G401.6 (cell line): ENCODE measurements around the gene LYPLA2.
"Not testable (repeated sequence)": the region's sequence is repeated elsewhere in the genome, so short reads cannot be mapped to it uniquely, and the experiment has no call there.

Source experiments
- FAIRE-seq: peaks from 2 replicates; lab custom pipeline; 2012; peaks lifted over from hg19 to GRCh38; lab: Jason Lieb, UNC

The LYPLA2 gene

GRCh38 chr1:23779826-23780371 is 11.0 kb upstream of the LYPLA2 start:
- FAIRE-seq, result no peak

- FAIRE-seq, result not testable (repeated sequence)
Measured at GRCh38 chr1:23783141-23783540, 7.8 kb upstream of the LYPLA2 start.

GRCh38 chr1:23784846-23785245 is 6.1 kb upstream of the LYPLA2 start:
- FAIRE-seq, result no peak

- FAIRE-seq, result no peak
Measured at GRCh38 chr1:23787701-23788100, 3.2 kb upstream of the LYPLA2 start.

GRCh38 chr1:23788695-23789094 is 2.2 kb upstream of the LYPLA2 start:
- no peak for FAIRE-seq

GRCh38 chr1:23791516-23792047 is 637 bp downstream of the LYPLA2 start:
- FAIRE-seq, result no peak

GRCh38 chr1:23792151-23792945 is 1.4 kb downstream of the LYPLA2 start:
- FAIRE-seq, result no peak

- FAIRE-seq, result peak; percentile 94
Measured at GRCh38 chr1:23793018-23793781, 2.3 kb downstream of the LYPLA2 start.

- FAIRE-seq, result no peak
Measured at GRCh38 chr1:23793861-23794731, 3.2 kb downstream of the LYPLA2 start.

- not testable (repeated sequence) for FAIRE-seq
Measured at GRCh38 chr1:23794732-23795182, 3.8 kb downstream of the LYPLA2 start.

GRCh38 chr1:23795676-23796465 is 4.9 kb downstream of the LYPLA2 start:
- no peak for FAIRE-seq

- FAIRE-seq, result no peak
Measured at GRCh38 chr1:23796466-23797271, 5.7 kb downstream of the LYPLA2 start.

- no peak for FAIRE-seq
Measured at GRCh38 chr1:23797478-23798448, 6.8 kb downstream of the LYPLA2 start.

GRCh38 chr1:23798662-23799142 is 7.8 kb downstream of the LYPLA2 start:
- no peak for FAIRE-seq

- no peak for FAIRE-seq
Measured at GRCh38 chr1:23799255-23799569, 8.3 kb downstream of the LYPLA2 start.

- FAIRE-seq, result no peak
Measured at GRCh38 chr1:23799570-23800399, 8.8 kb downstream of the LYPLA2 start.

GRCh38 chr1:23800400-23801337 is 9.7 kb downstream of the LYPLA2 start, which contains the start of gene GALE:
GALE (minus strand) TSS chr1:23800754; CDS start chr1:23799007, 1,747 bp downstream.
- peak; percentile 94 for FAIRE-seq
